ENCODE results near the gene RSPH1.

Gene RSPH1

GRCh38 chr21:42542196-42542595, 46.2 kb upstream of the RSPH1 start:
- in situ Hi-C loops (cut with MboI; ENCODE audit: low pct_unique_long_range_greater_than_20kb, low sequenced_read_pairs, unreplicated experiment), result no loop called here
- no peak for DNase-seq (ENCODE audit: low spot score)
- TF ChIP-seq CTCF (IDR thresholded peaks at IDR 0.05; ENCODE audit: extremely low read depth, insufficient read depth, missing control alignments), result no peak

GRCh38 chr21:42541618-42542017, 45.6 kb upstream of the RSPH1 start:
- DNase-seq (ENCODE audit: low spot score), result no peak
- TF ChIP-seq CTCF (IDR thresholded peaks at IDR 0.05; ENCODE audit: extremely low read depth, insufficient read depth, missing control alignments), result no peak
- in situ Hi-C loops (cut with MboI; ENCODE audit: low pct_unique_long_range_greater_than_20kb, low sequenced_read_pairs, unreplicated experiment), result no loop called here

- TF ChIP-seq CTCF (IDR thresholded peaks at IDR 0.05; ENCODE audit: extremely low read depth, insufficient read depth, missing control alignments), result no peak
- DNase-seq (ENCODE audit: low spot score), result no peak
- in situ Hi-C loops (cut with MboI; ENCODE audit: low pct_unique_long_range_greater_than_20kb, low sequenced_read_pairs, unreplicated experiment), result no loop called here
These were observed 45.1 kb upstream of the RSPH1 start for GRCh38 chr21:42541174-42541573.

GRCh38 chr21:42540396-42540795, 44.4 kb upstream of the RSPH1 start:
- in situ Hi-C loops (cut with MboI; ENCODE audit: low pct_unique_long_range_greater_than_20kb, low sequenced_read_pairs, unreplicated experiment), result no loop called here
- TF ChIP-seq CTCF (IDR thresholded peaks at IDR 0.05; ENCODE audit: extremely low read depth, insufficient read depth, missing control alignments), result no peak
- no peak for DNase-seq (ENCODE audit: low spot score)

- in situ Hi-C loops (cut with MboI; ENCODE audit: low pct_unique_long_range_greater_than_20kb, low sequenced_read_pairs, unreplicated experiment), result no loop called here
- DNase-seq (ENCODE audit: low spot score), result no peak
- TF ChIP-seq CTCF (IDR thresholded peaks at IDR 0.05; ENCODE audit: extremely low read depth, insufficient read depth, missing control alignments), result peak; percentile 28
These were observed 43.9 kb upstream of the RSPH1 start for GRCh38 chr21:42539931-42540343.

GRCh38 chr21:42539342-42539741, 43.3 kb upstream of the RSPH1 start:
- no peak for TF ChIP-seq CTCF (IDR thresholded peaks at IDR 0.05; ENCODE audit: extremely low read depth, insufficient read depth, missing control alignments)
- in situ Hi-C loops (cut with MboI; ENCODE audit: low pct_unique_long_range_greater_than_20kb, low sequenced_read_pairs, unreplicated experiment), result no loop called here
- no peak for DNase-seq (ENCODE audit: low spot score)
